Spleen (tissue), 11 donors: ENCODE data around the gene RERE. TPM values are rescaled to one million over a fixed set of nuclear protein-coding genes. Genes with fewer than 3 reads are reported as not detected.

Experiments
- DNase-seq: peaks from one replicate; pipeline ENCODE4 v3.0.0-alpha.2; 2020
- H3K27ac ChIP-seq, 8 donors: fragments of 200-600 bp; sonication (generic) in 7 of 8; 1 replicate in 4 of 8; 2 replicates in 4 of 8; pipeline versions ENCODE4 v1.5.0 to v1.8.0; 2016 to 2021; ENCODE audit warnings: inconsistent platforms in 4 of 8, mild to moderate bottlenecking in 4 of 8, moderate library complexity in 1 of 8
- H3K27me3 ChIP-seq, 7 donors: fragments of 200-600 bp; sonication (generic) in 6 of 7; replicated peaks in 1 of 7; 1 replicate in 4 of 7; 2 replicates in 3 of 7; pipeline versions ENCODE4 v1.5.0 to v1.8.0; 2016 to 2021; ENCODE audit warnings: inconsistent platforms in 3 of 7, mild to moderate bottlenecking in 1 of 7
- H3K36me3 ChIP-seq, 6 donors: fragments of 200-600 bp; sonication (generic) in 5 of 6; 1 replicate in 4 of 6; 2 replicates in 2 of 6; pipeline versions ENCODE4 v1.5.0 to v1.8.0; 2016 to 2021; ENCODE audit warnings: inconsistent platforms in 2 of 6
- H3K4me1 ChIP-seq, 6 donors: fragments of 200-600 bp; sonication (generic) in 5 of 6; 1 replicate in 3 of 6; 2 replicates in 3 of 6; pipeline versions ENCODE4 v1.5.0 to v1.8.0; 2016 to 2021; ENCODE audit warnings: inconsistent platforms in 3 of 6
- H3K4me3 ChIP-seq, 8 donors: fragments of 200-600 bp; sonication (generic) in 7 of 8; 1 replicate in 4 of 8; 2 replicates in 4 of 8; pipeline versions ENCODE4 v1.5.0 to v1.8.0; 2016 to 2021; ENCODE audit warnings: inconsistent platforms in 4 of 8, mild to moderate bottlenecking in 4 of 8, moderate library complexity in 2 of 8
- H3K9me3 ChIP-seq, 8 donors: fragments of 200-600 bp; sonication (generic) in 7 of 8; 1 replicate in 4 of 8; 2 replicates in 4 of 8; pipeline versions ENCODE4 v1.5.0 to v1.8.0; 2016 to 2021; ENCODE audit warnings: inconsistent platforms in 4 of 8
- CTCF ChIP-seq, 11 experiments: fragments of 200-600 bp in 7 of 11; fragments of 450-650 bp in 4 of 11; sonication (generic) in 4 of 11; IDR thresholded peaks in 8 of 11; conservative IDR thresholded peaks in 3 of 11; 1 replicate in 7 of 11; 2 replicates in 4 of 11; pipeline versions ENCODE4 v1.4.0 to v1.8.0; 2016 to 2021; ENCODE audit warnings: antibody characterized with exemption in 11 of 11, inconsistent platforms in 4 of 11, mild to moderate bottlenecking in 1 of 11
- POLR2A ChIP-seq, 3 donors: fragments of 450-650 bp; IDR thresholded peaks; one replicate each; pipeline ENCODE4 v1.5.1; 2017; ENCODE audit warnings: antibody characterized with exemption in 3 of 3, mild to moderate bottlenecking in 1 of 3
- POLR2AphosphoS5 ChIP-seq, 3 donors: sonication (generic); formaldehyde crosslinking; IDR thresholded peaks; one replicate each; pipeline ENCODE4 v1.5.1; 2017; ENCODE audit warnings: antibody characterized with exemption in 3 of 3
- WGBS, 5 donors: extraction: QIAGEN DNeasy Blood & Tissue Kit in 3 of 5; methylation state at CpG; one replicate each; pipeline versions ENCODE4 v1.1.5 to v1.1.7; 2013 to 2018; 5-methylcytosine and 5-hydroxymethylcytosine counted together
- intact Hi-C: fragments of 100-400 bp; cut with DNase I; formaldehyde crosslinking; loops from one replicate; pipeline ENCODE4 v1.15.0; 2023; ENCODE audit warnings: low total_unique reads
- polyA plus RNA-seq, 3 donors: library from polyadenylated mRNA; stranded (reverse); fragments of 200-250 nt; gene quantifications; one replicate each; pipeline ENCODE4 v1.2.1, GENCODE V29; 2013
- total RNA-seq, 7 donors: library from RNA; depleted of rRNA in 3 of 7; stranded (reverse); fragments of >200 nt in 3 of 7; fragmentation: NEBNext Ultra II Directional in 4 of 7; extraction: Animal tissue kit (Norgen Biotek cat#: 25700) in 4 of 7; gene quantifications; one replicate each; pipeline versions ENCODE4 v1.1.0 to v1.2.1, GENCODE V29; 2016 to 2021
- donor health status: healthy with polysubstance abuse.
- donor health status: DM: no; HTN: no; CAD: no; lungs with moderate emphysema.
- donor health status: DM: no; HTN: no; CAD: no.
- donor health status: Bipolar disorder and iron deficiency.
- donor health status: healthy.
- donor health status: DM: no; HTN: no; CAD: no.
- donor health status: DM: yes; HTN: yes; CAD: no.

Gene RERE
- total and polyA plus RNA-seq, 10 donors, result 10.3 to 149 (median 117) TPM

- TF ChIP-seq POLR2AphosphoS5 (IDR thresholded peaks at IDR 0.05) (no peak), POLR2A (IDR thresholded peaks at IDR 0.05) (no peak), CTCF (IDR thresholded peaks at IDR 0.05 in 8 of 11, conservative IDR thresholded peaks at IDR 0.05 in 3 of 11) (no peak)
- peaks cover 0 to 7% (median 0%) of the 10 kb centered on the region in 6 donors for H3K4me1 ChIP-seq
- no peak for DNase-seq
- 90 to 96% (median 91%) methylated on average over 5 of the region's 5 CpGs for WGBS, 5 donors
- intact Hi-C loops, result no loop called here
- no peak overlapping the region for H3K27ac ChIP-seq
- H3K9me3 ChIP-seq, result no peaks in the 10 kb centered on the region
- H3K36me3 ChIP-seq, result peaks cover 0 to 10% (median 0%) of the 10 kb centered on the region in 6 donors
- no peaks in the 10 kb centered on the region for H3K27me3 ChIP-seq
- H3K4me3 ChIP-seq, result no peak overlapping the region
These were observed 20.2 kb downstream of the RERE start for GRCh38 chr1:8797216-8797615.

GRCh38 chr1:8796812-8797211, 20.6 kb downstream of the RERE start:
- Histone ChIP-seq H3K27ac (no peak overlapping the region), H3K27me3 (no peaks in the 10 kb centered on the region), H3K36me3 (peaks cover 0 to 14% (median 0%) of the 10 kb centered on the region in 6 donors), H3K9me3 (no peaks in the 10 kb centered on the region), H3K4me1 (peaks cover 0 to 4% (median 0%) of the 10 kb centered on the region in 6 donors), H3K4me3 (no peak overlapping the region)
- TF ChIP-seq POLR2A (IDR thresholded peaks at IDR 0.05), result no peak
- no peak for DNase-seq
- 20 to 39% (median 31%) methylated on average over 3 of the region's 3 CpGs for WGBS, 5 donors
- intact Hi-C loops, result no loop called here

GRCh38 chr1:8794605-8795004, 22.8 kb downstream of the RERE start:
- H3K9me3 ChIP-seq, result no peaks in the 10 kb centered on the region
- H3K27ac ChIP-seq, result no peak overlapping the region
- no peak for DNase-seq
- no peak overlapping the region for H3K4me3 ChIP-seq
- no peaks in the 10 kb centered on the region for H3K27me3 ChIP-seq
- intact Hi-C loops, result no loop called here
- H3K4me1 ChIP-seq, result peaks cover 0 to 4% (median 0%) of the 10 kb centered on the region in 6 donors
- 76 to 99% (median 88%) methylated on average over 3 of the region's 3 CpGs for WGBS, 5 donors
- H3K36me3 ChIP-seq, result peaks cover 0 to 19% (median 0%) of the 10 kb centered on the region in 6 donors
- TF ChIP-seq CTCF (IDR thresholded peaks at IDR 0.05 in 8 of 11, conservative IDR thresholded peaks at IDR 0.05 in 3 of 11) (no peak), POLR2AphosphoS5 (IDR thresholded peaks at IDR 0.05) (no peak), POLR2A (IDR thresholded peaks at IDR 0.05) (no peak)

- intact Hi-C loops, result no loop called here
- H3K27ac ChIP-seq, result no peak overlapping the region
- DNase-seq, result no peak
- H3K9me3 ChIP-seq, result no peaks in the 10 kb centered on the region
- H3K4me1 ChIP-seq, result peaks cover 0 to 4% (median 0%) of the 10 kb centered on the region in 6 donors
- no peak for TF ChIP-seq POLR2AphosphoS5 (IDR thresholded peaks at IDR 0.05)
- TF ChIP-seq CTCF (IDR thresholded peaks at IDR 0.05 in 8 of 11, conservative IDR thresholded peaks at IDR 0.05 in 3 of 11), result no peak
- TF ChIP-seq POLR2A (IDR thresholded peaks at IDR 0.05), result no peak
- WGBS, 5 donors, result 90 to 97% (median 94%) methylated on average over 3 of the region's 3 CpGs
- H3K27me3 ChIP-seq, result no peaks in the 10 kb centered on the region
- peaks cover 0 to 25% (median 0%) of the 10 kb centered on the region in 6 donors for H3K36me3 ChIP-seq
- H3K4me3 ChIP-seq, result no peak overlapping the region
These were observed 25.6 kb downstream of the RERE start for GRCh38 chr1:8791819-8792218.

GRCh38 chr1:8790987-8791386, 26.5 kb downstream of the RERE start:
- peaks cover 0 to 29% (median 0%) of the 10 kb centered on the region in 6 donors for H3K36me3 ChIP-seq
- no peak overlapping the region for H3K27ac ChIP-seq
- WGBS, 5 donors, result 81 to 98% (median 94%) methylated on average over 1 of the region's 1 CpG
- H3K4me1 ChIP-seq, result no peaks in the 10 kb centered on the region
- no peak overlapping the region for H3K4me3 ChIP-seq
- TF ChIP-seq POLR2AphosphoS5 (IDR thresholded peaks at IDR 0.05) (no peak), CTCF (IDR thresholded peaks at IDR 0.05 in 8 of 11, conservative IDR thresholded peaks at IDR 0.05 in 3 of 11) (no peak), POLR2A (IDR thresholded peaks at IDR 0.05) (no peak)
- no peak for DNase-seq
- no peaks in the 10 kb centered on the region for H3K9me3 ChIP-seq
- no peaks in the 10 kb centered on the region for H3K27me3 ChIP-seq
- intact Hi-C loops, result no loop called here
